Measurements from ENCODE around the gene SNAPC4. TPM values are rescaled to one million over a fixed set of nuclear protein-coding genes. Genes with fewer than 3 reads are reported as not detected.

Gene SNAPC4
- total RNA-seq, 3 donors from 2014 or later = 7.4 to 7.6 (median 7.6) TPM

GRCh38 chr9:136381311-136381710 lies 18.7 kb downstream of the SNAPC4 start:
- no peak for TF ChIP-seq CTCF (IDR thresholded peaks at IDR 0.05)
- ATAC-seq (no peak), DNase-seq (no peak)
- peaks cover 6% of the 10 kb centered on the region for H3K36me3 ChIP-seq (ENCODE audit: low read depth)
- H3K4me3 ChIP-seq = no peak overlapping the region
- no peaks in the 10 kb centered on the region for H3K4me1 ChIP-seq (ENCODE audit: low read depth)
- H3K9me3 ChIP-seq = no peaks in the 10 kb centered on the region
- intact Hi-C loops (cut with DNase I, micrococcal nuclease) = no loop called here

GRCh38 chr9:136380381-136380780 lies 19.6 kb downstream of the SNAPC4 start:
- H3K36me3 ChIP-seq (ENCODE audit: low read depth) = peaks cover 6% of the 10 kb centered on the region
- ATAC-seq = no peak
- no peak for TF ChIP-seq CTCF (IDR thresholded peaks at IDR 0.05)
- H3K9me3 ChIP-seq = no peaks in the 10 kb centered on the region
- H3K4me3 ChIP-seq = no peak overlapping the region
- no peak for DNase-seq
- no peaks in the 10 kb centered on the region for H3K4me1 ChIP-seq (ENCODE audit: low read depth)
- intact Hi-C loops (cut with DNase I, micrococcal nuclease) = no loop called here

GRCh38 chr9:136379891-136380290 lies 20.1 kb downstream of the SNAPC4 start:
- TF ChIP-seq CTCF (IDR thresholded peaks at IDR 0.05) = no peak
- DNase-seq (no peak), ATAC-seq (no peak)
- Histone ChIP-seq H3K4me1 (ENCODE audit: low read depth) (no peaks in the 10 kb centered on the region), H3K9me3 (no peaks in the 10 kb centered on the region), H3K4me3 (no peak overlapping the region), H3K36me3 (ENCODE audit: low read depth) (peaks cover 6% of the 10 kb centered on the region)
- intact Hi-C loops (cut with DNase I, micrococcal nuclease) = no loop called here

GRCh38 chr9:136379401-136379800 lies 20.6 kb downstream of the SNAPC4 start:
- Histone ChIP-seq H3K4me3 (no peak overlapping the region), H3K36me3 (ENCODE audit: low read depth) (peaks cover 6% of the 10 kb centered on the region), H3K4me1 (ENCODE audit: low read depth) (no peaks in the 10 kb centered on the region), H3K9me3 (no peaks in the 10 kb centered on the region)
- intact Hi-C loops (cut with DNase I, micrococcal nuclease) = no loop called here
- DNase-seq (no peak), ATAC-seq (no peak)
- TF ChIP-seq CTCF (IDR thresholded peaks at IDR 0.05) = no peak

GRCh38 chr9:136379003-136379287 lies 21.0 kb downstream of the SNAPC4 start:
- H3K4me1 ChIP-seq (ENCODE audit: low read depth) = no peaks in the 10 kb centered on the region
- H3K4me3 ChIP-seq = no peak overlapping the region
- DNase-seq (no peak), ATAC-seq (no peak)
- H3K9me3 ChIP-seq = no peaks in the 10 kb centered on the region
- intact Hi-C loops (cut with DNase I, micrococcal nuclease) = no loop called here
- TF ChIP-seq CTCF (IDR thresholded peaks at IDR 0.05) = no peak
- peaks cover 6% of the 10 kb centered on the region for H3K36me3 ChIP-seq (ENCODE audit: low read depth)
